Endothelial cell (in vitro differentiated cells): Measurements from ENCODE around the gene LOXL1. TPM values are rescaled to one million over a fixed set of nuclear protein-coding genes. Genes with fewer than 3 reads are reported as not detected.

Experiments used
- DNase-seq: peaks from one replicate; pipeline ENCODE4 v3.0.0; 2021; ENCODE audit warnings: low spot score
- H3K27ac Mint-ChIP-seq: one replicate; pipeline ENCODE4 v1.8.0; 2021; ENCODE audit warnings: mixed read lengths, inconsistent platforms; ENCODE audit not compliant: unreplicated experiment
- H3K27me3 Mint-ChIP-seq: one replicate; pipeline ENCODE4 v1.8.0; 2021; ENCODE audit warnings: mild to moderate bottlenecking, moderate library complexity, mixed read lengths, inconsistent platforms; ENCODE audit not compliant: unreplicated experiment
- H3K36me3 Mint-ChIP-seq: one replicate; pipeline ENCODE4 v1.8.0; 2021; ENCODE audit warnings: mild to moderate bottlenecking, low read depth, mixed read lengths, inconsistent platforms; ENCODE audit not compliant: unreplicated experiment
- H3K4me1 Mint-ChIP-seq: one replicate; pipeline ENCODE4 v1.8.0; 2021; ENCODE audit warnings: mild to moderate bottlenecking, mixed read lengths, inconsistent platforms; ENCODE audit not compliant: unreplicated experiment
- H3K4me3 Mint-ChIP-seq: one replicate; pipeline ENCODE4 v1.8.0; 2021; ENCODE audit warnings: mild to moderate bottlenecking, mixed read lengths, inconsistent platforms; ENCODE audit not compliant: unreplicated experiment
- H3K9me3 Mint-ChIP-seq: one replicate; pipeline ENCODE4 v1.8.0; 2021; ENCODE audit warnings: mixed read lengths, inconsistent platforms; ENCODE audit not compliant: unreplicated experiment
- CTCF ChIP-seq: fragments of 200-600 bp; sonication (generic); IDR thresholded peaks from one replicate; pipeline ENCODE4 v1.5.0; 2021; ENCODE audit warnings: antibody characterized with exemption; ENCODE audit not compliant: unreplicated experiment
- long read RNA-seq: library from polyadenylated mRNA; unstranded; transcript quantifications from one replicate; pipeline ENCODE4 v2.0.0, GENCODE V29; 2020; ENCODE audit not compliant: unreplicated experiment
- total RNA-seq: library from RNA; stranded (reverse); fragmentation: NEBNext Ultra II Directional; extraction: Animal tissue kit (Norgen Biotek cat#: 25700); gene quantifications from one replicate; pipeline ENCODE4 v1.2.1, GENCODE V29; 2021; ENCODE audit not compliant: unreplicated experiment

The LOXL1 gene
- 156 TPM for total RNA-seq
- long read RNA-seq, transcript LOXL1-201 (7 exons, 2,351 nt), result major isoform, 144 of 158 reads
- long read RNA-seq, partial matches to known transcripts, result 4 of 158 reads
- long read RNA-seq, other reads (novel, unspliced or antisense), result 9 of 158 reads

- Mint-ChIP-seq H3K36me3 (peaks cover 10% of the 10 kb centered on the region), H3K4me3 (peak within 1 kb of the TSS; percentile 95), H3K27ac (peak within 1 kb of the TSS; percentile 48), H3K4me1 (peaks cover 66% of the 10 kb centered on the region), H3K27me3 (peaks cover 9% of the 10 kb centered on the region), H3K9me3 (no peaks in the 10 kb centered on the region)
- TF ChIP-seq CTCF, result no peak
- peak; percentile 68 for DNase-seq
Measured at GRCh38 chr15:73926219-73927002, at the start of gene LOXL1. Gene LOXL1, plus strand, starts transcription at chr15:73926462. Its CDS starts 322 bp downstream, at chr15:73926784.

- Mint-ChIP-seq H3K9me3 (no peaks in the 10 kb centered on the region), H3K4me3 (no peak overlapping the region), H3K36me3 (no peaks in the 10 kb centered on the region), H3K27me3 (peaks cover 1% of the 10 kb centered on the region), H3K4me1 (peaks cover 5% of the 10 kb centered on the region), H3K27ac (no peak overlapping the region)
- DNase-seq, result no peak
- no peak for TF ChIP-seq CTCF
Measured at GRCh38 chr15:73879426-73879825, 46.8 kb upstream of the LOXL1 start.

GRCh38 chr15:73881579-73882320 lies 44.5 kb upstream of the LOXL1 start:
- Mint-ChIP-seq H3K4me3 (no peak overlapping the region), H3K27ac (no peak overlapping the region), H3K36me3 (peaks cover 4% of the 10 kb centered on the region), H3K27me3 (peaks cover 4% of the 10 kb centered on the region), H3K4me1 (peaks cover 5% of the 10 kb centered on the region), H3K9me3 (no peaks in the 10 kb centered on the region)
- no peak for TF ChIP-seq CTCF
- no peak for DNase-seq

GRCh38 chr15:73882761-73883419 lies 43.4 kb upstream of the LOXL1 start:
- peaks cover 4% of the 10 kb centered on the region for H3K36me3 Mint-ChIP-seq
- no peak overlapping the region for H3K27ac Mint-ChIP-seq
- peaks cover 5% of the 10 kb centered on the region for H3K4me1 Mint-ChIP-seq
- H3K9me3 Mint-ChIP-seq, result no peaks in the 10 kb centered on the region
- peaks cover 4% of the 10 kb centered on the region for H3K27me3 Mint-ChIP-seq
- TF ChIP-seq CTCF, result no peak
- H3K4me3 Mint-ChIP-seq, result no peak overlapping the region
- DNase-seq, result no peak
